Astrocyte of the spinal cord (primary cell): ENCODE data around the gene CYP24A1.

Experiments used
- DNase-seq: peaks from one replicate; pipeline ENCODE4 v3.0.0; 2011; ENCODE audit warnings: low read depth, low spot score
- H3K4me3 ChIP-seq: 2 replicates; pipeline ENCODE4 v1.5.1; 2011; ENCODE audit warnings: low read depth, mild to moderate bottlenecking, low read length, moderate library complexity
- CTCF ChIP-seq: IDR thresholded peaks from 2 replicates; pipeline ENCODE4 v1.5.1; 2012; ENCODE audit warnings: low read depth, mild to moderate bottlenecking, low read length, inconsistent platforms
- in situ Hi-C: cut with HindIII; loops from 2 replicates; pipeline ENCODE4 v1.10.0; 2017; ENCODE audit warnings: low sequenced_read_pairs

CYP24A1 gene

GRCh38 chr20:54104781-54105180, 69.0 kb downstream of the CYP24A1 start:
- no peak for DNase-seq
- in situ Hi-C loops: no loop called here
- TF ChIP-seq CTCF: no peak
- no peak overlapping the region for H3K4me3 ChIP-seq

GRCh38 chr20:54103762-54104600, 69.8 kb downstream of the CYP24A1 start:
- TF ChIP-seq CTCF: no peak
- DNase-seq: no peak
- no peak overlapping the region for H3K4me3 ChIP-seq
- in situ Hi-C loops: no loop called here
